ENCODE measurements around the gene LEP. TPM values are rescaled to one million over a fixed set of nuclear protein-coding genes. Genes with fewer than 3 reads are reported as not detected.

Gene LEP
- total RNA-seq, 3 donors from 2014 or later (not counting 1 experiment from before 2014, with no cell fraction given) = not detected

- WGBS (ENCODE audit: insufficient coverage) = 32% methylated on average over 1 of the region's 2 CpGs
Observed at GRCh38 chr7:128264477-128264876, 23.4 kb downstream of the LEP start.

GRCh38 chr7:128265156-128265905 is 24.3 kb downstream of the LEP start:
- no peak for TF ChIP-seq CTCF (IDR thresholded peaks at IDR 0.05)
- H3K27ac ChIP-seq (ENCODE audit: low read length) = no peak overlapping the region
- Mint-ChIP-seq H3K36me3 (no peaks in the 10 kb centered on the region), H3K9me3 (no peaks in the 10 kb centered on the region), H3K4me3 (no peak overlapping the region), H3K4me1 (no peaks in the 10 kb centered on the region), H3K27me3 (ENCODE audit: low read depth in 2 of 2) (peaks cover 14 to 18% of the 10 kb centered on the region in 2 donors), H3K27ac (no peak overlapping the region)
- no peak overlapping the region for H3K4me3 ChIP-seq (ENCODE audit: low read length)
- intact Hi-C loops (cut with micrococcal nuclease) = no loop called here
- H3K4me1 ChIP-seq (ENCODE audit: control insufficient read depth, insufficient read depth, low read length) = no peaks in the 10 kb centered on the region
- no peaks in the 10 kb centered on the region for H3K36me3 ChIP-seq (ENCODE audit: control insufficient read depth, insufficient read depth, low read length)
- no peak for DNase-seq
- WGBS (ENCODE audit: insufficient coverage) = 86% methylated on average over 5 of the region's 6 CpGs
- no peaks in the 10 kb centered on the region for H3K27me3 ChIP-seq (ENCODE audit: control insufficient read depth, insufficient read depth, low read length)
- no peak for ATAC-seq
- no peaks in the 10 kb centered on the region for H3K9me3 ChIP-seq (ENCODE audit: control insufficient read depth, insufficient read depth, low read length)

More at GRCh38 chr7:128264477-128264876, 23.4 kb downstream of the LEP start:
- no peak overlapping the region for H3K27ac ChIP-seq (ENCODE audit: low read length)
- DNase-seq (no peak), ATAC-seq (no peak)
- no peaks in the 10 kb centered on the region for H3K27me3 ChIP-seq (ENCODE audit: control insufficient read depth, insufficient read depth, low read length)
- H3K4me3 Mint-ChIP-seq = no peak overlapping the region
- no peaks in the 10 kb centered on the region for H3K4me1 Mint-ChIP-seq
- H3K27me3 Mint-ChIP-seq (ENCODE audit: low read depth in 2 of 2) = peaks cover 9 to 10% of the 10 kb centered on the region in 2 donors
- H3K9me3 Mint-ChIP-seq = no peaks in the 10 kb centered on the region
- H3K36me3 Mint-ChIP-seq = no peaks in the 10 kb centered on the region
- no peaks in the 10 kb centered on the region for H3K4me1 ChIP-seq (ENCODE audit: control insufficient read depth, insufficient read depth, low read length)
- H3K36me3 ChIP-seq (ENCODE audit: control insufficient read depth, insufficient read depth, low read length) = no peaks in the 10 kb centered on the region
- TF ChIP-seq CTCF (IDR thresholded peaks at IDR 0.05) = no peak
- intact Hi-C loops (cut with micrococcal nuclease) = no loop called here
- H3K4me3 ChIP-seq (ENCODE audit: low read length) = no peak overlapping the region
- H3K9me3 ChIP-seq (ENCODE audit: control insufficient read depth, insufficient read depth, low read length) = no peaks in the 10 kb centered on the region
- no peak overlapping the region for H3K27ac Mint-ChIP-seq

- H3K4me3 Mint-ChIP-seq = no peak overlapping the region
- H3K27me3 Mint-ChIP-seq (ENCODE audit: low read depth in 2 of 2) = peaks cover 17 to 23% of the 10 kb centered on the region in 2 donors
- H3K4me1 Mint-ChIP-seq = no peaks in the 10 kb centered on the region
- Histone ChIP-seq H3K27me3 (ENCODE audit: control insufficient read depth, insufficient read depth, low read length) (peaks cover 4% of the 10 kb centered on the region), H3K27ac (ENCODE audit: low read length) (no peak overlapping the region), H3K9me3 (ENCODE audit: control insufficient read depth, insufficient read depth, low read length) (no peaks in the 10 kb centered on the region), H3K36me3 (ENCODE audit: control insufficient read depth, insufficient read depth, low read length) (no peaks in the 10 kb centered on the region), H3K4me3 (ENCODE audit: low read length) (no peak overlapping the region), H3K4me1 (ENCODE audit: control insufficient read depth, insufficient read depth, low read length) (no peaks in the 10 kb centered on the region)
- no peaks in the 10 kb centered on the region for H3K36me3 Mint-ChIP-seq
- no peak for TF ChIP-seq CTCF (IDR thresholded peaks at IDR 0.05)
- 21% methylated on average over 2 of the region's 5 CpGs for WGBS (ENCODE audit: insufficient coverage)
- no peak overlapping the region for H3K27ac Mint-ChIP-seq
- intact Hi-C loops (cut with micrococcal nuclease) = no loop called here
- DNase-seq = no peak
- no peak for ATAC-seq
- H3K9me3 Mint-ChIP-seq = no peaks in the 10 kb centered on the region
Observed at GRCh38 chr7:128265906-128266300, 24.8 kb downstream of the LEP start.

- no peak overlapping the region for H3K4me3 ChIP-seq (ENCODE audit: low read length)
- H3K27ac ChIP-seq (ENCODE audit: low read length) = no peak overlapping the region
- Mint-ChIP-seq H3K36me3 (no peaks in the 10 kb centered on the region), H3K9me3 (no peaks in the 10 kb centered on the region), H3K4me1 (no peaks in the 10 kb centered on the region), H3K27me3 (ENCODE audit: low read depth in 2 of 2) (peaks cover 22 to 23% of the 10 kb centered on the region in 2 donors), H3K4me3 (no peak overlapping the region), H3K27ac (no peak overlapping the region)
- no peak for TF ChIP-seq CTCF (IDR thresholded peaks at IDR 0.05)
- WGBS (ENCODE audit: insufficient coverage) = 100% methylated on average over 1 of the region's 1 CpG
- H3K9me3 ChIP-seq (ENCODE audit: control insufficient read depth, insufficient read depth, low read length) = no peaks in the 10 kb centered on the region
- intact Hi-C loops (cut with micrococcal nuclease) = no loop called here
- ATAC-seq (no peak), DNase-seq (no peak)
- no peaks in the 10 kb centered on the region for H3K36me3 ChIP-seq (ENCODE audit: control insufficient read depth, insufficient read depth, low read length)
- peaks cover 9% of the 10 kb centered on the region for H3K27me3 ChIP-seq (ENCODE audit: control insufficient read depth, insufficient read depth, low read length)
- H3K4me1 ChIP-seq (ENCODE audit: control insufficient read depth, insufficient read depth, low read length) = no peaks in the 10 kb centered on the region
Observed at GRCh38 chr7:128266529-128266882, 25.4 kb downstream of the LEP start.
